HG02588 (cell line): ENCODE data around the gene ARPC3.
"Not testable (repeated sequence)": the region's sequence is repeated elsewhere in the genome, so short reads cannot be mapped to it uniquely, and the experiment has no call there.

Experiments used
- ATAC-seq: cut with Tn5 transposase; IDR thresholded peaks from one replicate; pipeline ENCODE4 v1.9.1; 2021; ENCODE audit warnings: mild to moderate bottlenecking, moderate library complexity; ENCODE audit not compliant: unreplicated experiment

Gene ARPC3

DNA sequence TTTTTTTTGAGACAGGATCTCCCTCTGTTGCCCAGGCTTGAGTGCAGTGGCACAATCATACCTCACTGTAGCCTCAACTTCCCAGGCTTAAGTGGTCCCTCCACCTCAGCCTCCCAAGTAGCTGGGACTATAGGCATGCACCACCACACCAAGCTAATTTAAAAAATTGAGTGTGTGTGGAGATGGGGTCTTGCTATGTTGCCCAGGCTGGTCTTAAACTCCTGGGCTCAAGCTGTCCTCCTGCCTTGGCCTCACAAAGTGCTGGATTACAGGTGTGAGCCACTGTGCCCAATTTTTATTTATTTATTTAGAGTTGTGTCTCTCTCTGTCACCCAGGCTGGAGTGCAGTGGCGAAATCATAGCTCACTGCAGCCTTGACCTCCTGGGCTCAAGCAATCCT is 29.5 kb downstream of the ARPC3 start:
- ATAC-seq, result not testable (repeated sequence)

DNA sequence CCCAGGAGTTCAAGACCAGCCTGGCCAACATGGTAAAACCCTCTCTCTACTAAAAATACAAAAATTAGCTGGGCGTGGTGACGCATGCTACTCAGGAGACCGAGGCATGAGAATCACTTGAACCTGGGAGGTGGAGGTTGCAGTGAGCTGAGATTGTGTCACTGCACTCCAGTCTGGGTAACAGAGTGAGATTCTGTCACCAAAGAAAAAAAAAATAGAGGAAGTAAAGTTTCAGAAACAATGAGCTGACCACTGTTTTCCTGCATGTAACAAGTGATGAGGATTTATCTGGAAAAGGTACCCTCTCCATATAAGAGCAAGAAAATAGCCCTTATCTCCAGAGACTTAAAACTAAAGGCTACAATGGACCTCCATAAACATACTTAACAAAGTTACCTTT is 33.0 kb downstream of the ARPC3 start:
- not testable (repeated sequence) for ATAC-seq

DNA sequence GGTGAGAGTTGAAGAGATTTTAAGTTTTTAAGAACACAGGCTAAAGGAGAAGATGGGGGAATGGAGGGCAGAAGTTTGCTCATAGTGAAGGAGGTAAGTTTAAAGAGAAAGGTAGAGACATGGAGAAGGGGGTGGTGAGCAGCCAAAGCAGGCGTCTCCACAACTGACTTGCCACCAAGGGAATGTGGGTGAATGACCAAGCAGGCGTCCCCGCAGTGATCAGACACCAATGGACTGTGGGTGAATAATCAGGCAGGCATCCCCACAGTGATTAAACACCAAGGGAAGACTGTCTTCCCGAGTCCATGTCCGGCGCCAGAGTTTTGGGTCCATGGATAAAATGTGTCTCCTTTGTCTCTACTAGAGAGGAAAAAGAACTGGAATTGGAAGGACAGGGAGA is 40.1 kb downstream of the ARPC3 start:
- ATAC-seq, result not testable (repeated sequence)

DNA sequence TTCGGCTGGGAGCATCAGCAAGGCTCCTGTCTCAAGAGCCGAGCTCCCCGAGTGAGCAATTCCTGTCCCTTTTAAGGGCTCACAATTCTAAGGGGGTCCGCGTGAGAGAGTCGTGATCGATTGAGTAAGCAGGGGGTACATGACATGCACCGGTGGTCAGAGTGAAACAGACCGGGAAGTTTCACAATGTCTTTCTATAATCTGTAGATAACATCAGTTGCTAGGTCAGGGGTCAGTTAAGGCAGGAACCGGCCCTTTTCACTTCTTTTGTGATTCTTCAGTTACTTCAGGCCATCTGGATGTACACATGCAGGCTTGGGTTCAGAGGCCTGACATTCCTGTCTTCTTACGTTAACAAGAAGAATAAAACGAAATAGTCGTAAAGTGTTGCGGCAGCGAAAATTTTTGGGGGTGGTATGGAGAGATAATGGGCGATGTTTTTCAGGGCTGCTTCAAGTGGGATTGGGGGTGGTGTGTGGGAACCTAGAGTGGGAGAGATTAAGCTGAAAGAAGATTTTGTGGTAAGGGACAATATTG is 44.9 kb downstream of the ARPC3 start:
- ATAC-seq, result not testable (repeated sequence)

DNA sequence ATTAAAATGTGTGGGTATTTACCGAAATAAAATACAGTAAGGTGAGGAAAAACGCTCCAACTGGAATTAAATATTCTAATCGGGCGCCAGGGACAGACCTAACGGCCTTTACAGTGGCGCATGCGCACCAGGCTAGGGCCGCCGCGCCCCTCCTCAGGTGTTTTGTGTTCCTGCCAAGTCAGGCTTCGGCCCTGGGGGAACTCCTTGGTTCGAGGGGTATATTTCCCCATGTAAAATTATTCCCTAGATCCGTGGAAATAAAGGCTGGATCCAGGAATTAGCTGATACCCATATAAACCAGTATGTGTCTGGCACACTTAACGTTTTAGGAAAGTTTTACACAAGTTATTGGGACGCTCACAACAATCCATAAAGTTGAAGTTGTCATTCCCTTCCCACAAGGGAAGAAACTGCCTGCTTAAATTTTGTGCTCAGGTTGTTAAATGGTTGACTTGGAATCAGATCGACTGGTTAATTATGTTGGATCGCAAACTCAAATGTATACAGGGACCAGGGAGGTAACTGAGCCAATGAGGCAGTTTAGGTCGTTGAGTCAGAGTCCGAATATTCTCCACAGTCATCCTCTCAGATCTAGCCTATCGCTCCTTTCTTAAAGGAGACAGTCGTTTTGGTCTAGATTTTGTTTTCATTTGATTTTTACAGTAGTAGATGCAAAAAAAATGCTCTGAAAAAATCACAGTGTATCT is 46.0 kb downstream of the ARPC3 start:
- peak; percentile 48 for ATAC-seq

DNA sequence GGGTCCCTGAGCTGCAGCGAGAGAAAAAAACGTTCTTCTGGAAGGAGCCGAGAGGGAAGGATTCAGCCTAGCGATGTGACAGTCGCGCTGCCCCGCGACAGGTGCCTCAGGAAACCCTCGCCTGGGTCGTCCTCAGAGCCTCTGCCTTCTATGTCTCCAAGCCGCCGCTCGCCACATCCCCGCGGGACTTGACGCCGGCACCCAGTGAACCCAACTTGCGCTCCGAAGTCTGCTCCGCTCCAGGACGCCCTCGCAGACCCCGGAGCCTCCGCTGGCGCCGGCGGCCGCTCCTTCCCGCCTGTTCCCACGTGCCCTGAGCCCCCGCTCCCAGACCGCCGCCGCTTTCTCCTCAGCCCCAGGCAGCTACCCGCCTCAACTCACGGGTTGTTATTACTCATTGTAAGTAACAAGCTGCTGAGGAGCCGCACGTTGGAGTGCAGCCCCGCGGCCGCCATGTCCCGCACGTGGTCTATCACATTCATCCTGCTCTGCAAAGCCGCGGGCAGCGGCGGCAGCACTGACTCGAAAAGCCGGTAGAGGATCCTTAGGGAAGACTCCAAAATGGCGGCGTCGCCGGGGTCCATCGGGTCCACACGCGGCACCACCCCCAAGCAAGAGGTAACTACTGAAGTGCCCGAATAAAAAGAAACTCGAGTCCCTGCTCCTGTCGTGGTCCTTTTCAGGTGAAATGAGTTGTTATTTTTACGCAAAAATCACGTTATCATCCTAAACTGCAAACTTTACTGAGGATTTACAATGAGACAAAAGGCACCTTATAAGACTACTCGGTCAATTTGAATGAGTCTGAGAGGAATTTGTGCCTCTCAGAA is 46.8 kb downstream of the ARPC3 start, which contains the start of gene ANAPC7:
TSS of gene ANAPC7 (minus strand) at position 563 of the 830 bp plus-strand sequence. CDS start at position 482, 81 bp downstream.
- peak; percentile 65 for ATAC-seq
